ENCODE results near the gene RRAS2. TPM values are rescaled to one million over a fixed set of nuclear protein-coding genes. Genes with fewer than 3 reads are reported as not detected.

Gene RRAS2
- total RNA-seq, 1 donor from 2014 or later: 102 TPM

- no peak for DNase-seq (ENCODE audit: low read depth)
- no peak for TF ChIP-seq CTCF (IDR thresholded peaks at IDR 0.05; ENCODE audit: insufficient read depth, low read length, poor library complexity, severe bottlenecking)
- Histone ChIP-seq H3K4me3 (ENCODE audit: low read depth, low read length) (no peak overlapping the region), H3K27me3 (ENCODE audit: control insufficient read depth, insufficient read depth, low read length) (no peaks in the 10 kb centered on the region), H3K36me3 (ENCODE audit: control insufficient read depth, insufficient read depth, low read length) (no peaks in the 10 kb centered on the region)
These were observed 88.1 kb downstream of the RRAS2 start for GRCh38 chr11:14270690-14271542.

GRCh38 chr11:14269692-14270573, 89.0 kb downstream of the RRAS2 start:
- no peak for TF ChIP-seq CTCF (IDR thresholded peaks at IDR 0.05; ENCODE audit: insufficient read depth, low read length, poor library complexity, severe bottlenecking)
- Histone ChIP-seq H3K4me3 (ENCODE audit: low read depth, low read length) (no peak overlapping the region), H3K27me3 (ENCODE audit: control insufficient read depth, insufficient read depth, low read length) (no peaks in the 10 kb centered on the region), H3K36me3 (ENCODE audit: control insufficient read depth, insufficient read depth, low read length) (no peaks in the 10 kb centered on the region)
- no peak for DNase-seq (ENCODE audit: low read depth)

GRCh38 chr11:14267861-14268635, 90.9 kb downstream of the RRAS2 start:
- no peak for TF ChIP-seq CTCF (IDR thresholded peaks at IDR 0.05; ENCODE audit: insufficient read depth, low read length, poor library complexity, severe bottlenecking)
- Histone ChIP-seq H3K36me3 (ENCODE audit: control insufficient read depth, insufficient read depth, low read length) (no peaks in the 10 kb centered on the region), H3K4me3 (ENCODE audit: low read depth, low read length) (no peak overlapping the region), H3K27me3 (ENCODE audit: control insufficient read depth, insufficient read depth, low read length) (no peaks in the 10 kb centered on the region)
- DNase-seq (ENCODE audit: low read depth): no peak

- no peak for TF ChIP-seq CTCF (IDR thresholded peaks at IDR 0.05; ENCODE audit: insufficient read depth, low read length, poor library complexity, severe bottlenecking)
- no peaks in the 10 kb centered on the region for H3K27me3 ChIP-seq (ENCODE audit: control insufficient read depth, insufficient read depth, low read length)
- H3K36me3 ChIP-seq (ENCODE audit: control insufficient read depth, insufficient read depth, low read length): no peaks in the 10 kb centered on the region
- H3K4me3 ChIP-seq (ENCODE audit: low read depth, low read length): no peak overlapping the region
- DNase-seq (ENCODE audit: low read depth): no peak
These were observed 92.4 kb downstream of the RRAS2 start for GRCh38 chr11:14266622-14267021.

- DNase-seq (ENCODE audit: low read depth): no peak
- no peak for TF ChIP-seq CTCF (IDR thresholded peaks at IDR 0.05; ENCODE audit: insufficient read depth, low read length, poor library complexity, severe bottlenecking)
- no peaks in the 10 kb centered on the region for H3K36me3 ChIP-seq (ENCODE audit: control insufficient read depth, insufficient read depth, low read length)
- no peak overlapping the region for H3K4me3 ChIP-seq (ENCODE audit: low read depth, low read length)
- H3K27me3 ChIP-seq (ENCODE audit: control insufficient read depth, insufficient read depth, low read length): no peaks in the 10 kb centered on the region
These were observed 94.0 kb downstream of the RRAS2 start for GRCh38 chr11:14264966-14265365.

Measured in kidney epithelial cell (primary cell).